Measurements from ENCODE around the gene DMXL1. TPM values are rescaled to one million over a fixed set of nuclear protein-coding genes. Genes with fewer than 3 reads are reported as not detected.

The DMXL1 gene
- total and polyA plus RNA-seq, 4 experiments from 2014 or later = 10.3 to 37.9 (median 23.5) TPM

DNA sequence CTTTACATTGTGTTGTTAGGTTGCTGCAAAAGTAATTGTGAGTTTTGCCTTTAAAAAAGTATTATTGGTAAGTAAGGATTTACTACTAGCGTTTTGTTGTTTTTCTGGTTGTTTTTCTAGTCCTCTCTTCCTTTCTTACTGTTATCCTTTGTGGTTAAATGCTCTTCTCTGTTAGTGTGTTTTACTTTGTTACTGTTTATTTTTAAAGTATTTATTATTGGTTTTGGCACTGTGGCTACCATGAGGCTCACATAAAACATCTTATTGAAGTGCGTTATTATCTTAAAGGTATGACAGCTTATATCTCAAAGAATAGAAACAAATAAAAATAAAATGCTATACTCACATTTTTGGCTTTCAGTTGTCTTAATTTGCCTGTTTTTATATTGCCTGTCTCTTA lies 17.6 kb downstream of the DMXL1 start:
- Histone ChIP-seq H3K4me1 (ENCODE audit: insufficient read depth, low read length) (no peaks in the 10 kb centered on the region), H3K27ac (ENCODE audit: low read depth, low read length) (no peak overlapping the region), H3K36me3 (ENCODE audit: insufficient read depth, low read length) (no peaks in the 10 kb centered on the region), H3K9me3 (ENCODE audit: control insufficient read depth in 1 of 2, low read length in 2 of 2) (no peaks in the 10 kb centered on the region), H3K4me3 (ENCODE audit: low read length in 2 of 2) (no peak overlapping the region), H3K27me3 (ENCODE audit: insufficient read depth, low read length) (no peaks in the 10 kb centered on the region)
- peak overlapping the region in 1 of 7 donors; percentile 71 for H3K27ac Mint-ChIP-seq
- H3K4me1 Mint-ChIP-seq = peaks cover 20 to 31% (median 26%) of the 10 kb centered on the region in 4 donors
- peaks cover 22 to 40% of the 10 kb centered on the region in 2 donors for H3K36me3 Mint-ChIP-seq
- ChIA-PET CTCF (ENCODE audit: partially characterized antibody) (interaction anchor here (0.6 to 1.4 kb wide), 2 partner anchors 10 to 323 kb away, joined by 3 read pairs; no protein-coding TSS in a partner anchor), POLR2A (ENCODE audit: partially characterized antibody) (no interaction called here)
- H3K9me3 Mint-ChIP-seq = peaks cover 0 to 31% (median 12%) of the 10 kb centered on the region in 8 donors
- no peak overlapping the region for H3K4me3 Mint-ChIP-seq
- intact Hi-C loops (cut with micrococcal nuclease) = no loop called here
- no peak for DNase-seq
- no peaks in the 10 kb centered on the region for H3K27me3 Mint-ChIP-seq

DNA sequence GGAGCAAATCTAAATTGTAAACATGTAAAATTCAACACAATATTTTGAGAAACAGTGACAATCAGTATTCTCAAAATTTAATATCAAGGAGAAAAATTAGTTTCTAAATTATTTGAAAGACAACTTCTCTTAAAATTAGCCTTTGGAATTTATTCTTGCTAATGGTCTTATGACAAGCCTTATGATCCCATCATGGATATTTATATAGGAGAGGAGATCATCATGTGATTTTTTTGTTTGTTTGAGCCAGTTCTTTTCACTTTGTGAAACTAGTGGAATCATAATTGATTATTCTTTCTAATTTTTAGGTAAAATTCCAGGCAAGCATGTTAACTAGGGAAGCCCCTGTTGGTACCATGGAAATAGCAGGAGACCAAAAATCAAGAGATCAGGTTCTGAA lies 24.7 kb downstream of the DMXL1 start:
- peaks cover 12 to 26% (median 18%) of the 10 kb centered on the region in 4 donors for H3K4me1 Mint-ChIP-seq
- H3K4me3 Mint-ChIP-seq = no peak overlapping the region
- intact Hi-C loops (cut with micrococcal nuclease) = no loop called here
- POLR2A ChIA-PET (ENCODE audit: partially characterized antibody) = no interaction called here
- no peaks in the 10 kb centered on the region for H3K27me3 ChIP-seq (ENCODE audit: insufficient read depth, low read length)
- H3K27ac ChIP-seq (ENCODE audit: low read depth, low read length) = no peak overlapping the region
- H3K4me1 ChIP-seq (ENCODE audit: insufficient read depth, low read length) = no peaks in the 10 kb centered on the region
- H3K27ac Mint-ChIP-seq = no peak overlapping the region
- CTCF ChIA-PET (ENCODE audit: partially characterized antibody) = no interaction called here
- no peaks in the 10 kb centered on the region for H3K9me3 ChIP-seq (ENCODE audit: control insufficient read depth in 1 of 2, low read length in 2 of 2)
- H3K9me3 Mint-ChIP-seq = peaks cover 0 to 9% (median 6%) of the 10 kb centered on the region in 8 donors
- H3K4me3 ChIP-seq (ENCODE audit: low read length in 2 of 2) = no peak overlapping the region
- DNase-seq = no peak
- H3K36me3 ChIP-seq (ENCODE audit: insufficient read depth, low read length) = no peaks in the 10 kb centered on the region
- H3K36me3 Mint-ChIP-seq = peaks cover 18 to 48% of the 10 kb centered on the region in 2 donors
- no peaks in the 10 kb centered on the region for H3K27me3 Mint-ChIP-seq

DNA sequence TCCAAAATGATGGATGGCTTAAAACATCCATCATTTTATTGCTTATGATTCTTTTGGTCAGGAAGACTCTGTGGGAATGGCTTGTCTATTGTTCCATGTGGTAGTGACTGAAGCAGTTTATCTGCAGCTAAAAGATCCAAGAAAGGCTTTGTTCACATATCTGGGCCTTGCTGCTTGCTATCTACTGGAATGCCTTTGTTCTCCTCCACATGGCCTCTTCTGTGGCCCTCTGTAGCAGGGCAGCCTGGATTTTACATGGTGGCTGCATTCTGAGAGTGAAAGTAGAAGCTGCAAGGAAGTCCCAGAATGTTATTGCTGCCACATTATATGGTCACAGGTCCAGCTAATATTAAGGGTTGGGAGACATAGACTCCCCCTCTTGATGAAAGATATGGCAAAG lies 35.1 kb downstream of the DMXL1 start:
- POLR2A ChIA-PET (ENCODE audit: partially characterized antibody) = no interaction called here

GRCh38 chr5:119112151-119112550 lies 41.3 kb downstream of the DMXL1 start:
- no peaks in the 10 kb centered on the region for H3K27me3 Mint-ChIP-seq
- no peaks in the 10 kb centered on the region for H3K4me1 ChIP-seq (ENCODE audit: insufficient read depth, low read length)
- peaks cover 0 to 1% (median 0%) of the 10 kb centered on the region in 4 donors for H3K4me1 Mint-ChIP-seq
- no peaks in the 10 kb centered on the region for H3K9me3 ChIP-seq (ENCODE audit: control insufficient read depth in 1 of 2, low read length in 2 of 2)
- peaks cover 40 to 53% of the 10 kb centered on the region in 2 donors for H3K36me3 Mint-ChIP-seq
- H3K36me3 ChIP-seq (ENCODE audit: insufficient read depth, low read length) = peaks cover 8% of the 10 kb centered on the region
- DNase-seq = no peak
- peak overlapping the region in 2 of 7 donors; percentile 31 to 36 for H3K27ac Mint-ChIP-seq
- no peak overlapping the region for H3K4me3 Mint-ChIP-seq
- no peak overlapping the region for H3K27ac ChIP-seq (ENCODE audit: low read depth, low read length)
- H3K4me3 ChIP-seq (ENCODE audit: low read length in 2 of 2) = no peak overlapping the region
- intact Hi-C loops (cut with micrococcal nuclease) = no loop called here
- CTCF ChIA-PET (ENCODE audit: partially characterized antibody) = no interaction called here
- POLR2A ChIA-PET (ENCODE audit: partially characterized antibody) = no interaction called here
- H3K9me3 Mint-ChIP-seq = peaks cover 0 to 2% (median 0%) of the 10 kb centered on the region in 8 donors
- no peaks in the 10 kb centered on the region for H3K27me3 ChIP-seq (ENCODE audit: insufficient read depth, low read length)

More for the DNA sequence above, 35.1 kb downstream of the DMXL1 start:
- no peak overlapping the region for H3K4me3 Mint-ChIP-seq
- Histone ChIP-seq H3K27ac (ENCODE audit: low read depth, low read length) (no peak overlapping the region), H3K36me3 (ENCODE audit: insufficient read depth, low read length) (no peaks in the 10 kb centered on the region), H3K9me3 (ENCODE audit: control insufficient read depth in 1 of 2, low read length in 2 of 2) (no peaks in the 10 kb centered on the region), H3K27me3 (ENCODE audit: insufficient read depth, low read length) (no peaks in the 10 kb centered on the region), H3K4me3 (ENCODE audit: low read length in 2 of 2) (no peak overlapping the region), H3K4me1 (ENCODE audit: insufficient read depth, low read length) (no peaks in the 10 kb centered on the region)
- no peaks in the 10 kb centered on the region for H3K27me3 Mint-ChIP-seq
- DNase-seq = no peak
- H3K9me3 Mint-ChIP-seq = no peaks in the 10 kb centered on the region
- H3K4me1 Mint-ChIP-seq = peaks cover 0 to 4% (median 1%) of the 10 kb centered on the region in 4 donors
- H3K36me3 Mint-ChIP-seq = peaks cover 40 to 47% of the 10 kb centered on the region in 2 donors
- CTCF ChIA-PET (ENCODE audit: partially characterized antibody) = no interaction called here
- intact Hi-C loops (cut with micrococcal nuclease) = no loop called here
- peak overlapping the region in 1 of 7 donors; percentile 81 for H3K27ac Mint-ChIP-seq

DNA sequence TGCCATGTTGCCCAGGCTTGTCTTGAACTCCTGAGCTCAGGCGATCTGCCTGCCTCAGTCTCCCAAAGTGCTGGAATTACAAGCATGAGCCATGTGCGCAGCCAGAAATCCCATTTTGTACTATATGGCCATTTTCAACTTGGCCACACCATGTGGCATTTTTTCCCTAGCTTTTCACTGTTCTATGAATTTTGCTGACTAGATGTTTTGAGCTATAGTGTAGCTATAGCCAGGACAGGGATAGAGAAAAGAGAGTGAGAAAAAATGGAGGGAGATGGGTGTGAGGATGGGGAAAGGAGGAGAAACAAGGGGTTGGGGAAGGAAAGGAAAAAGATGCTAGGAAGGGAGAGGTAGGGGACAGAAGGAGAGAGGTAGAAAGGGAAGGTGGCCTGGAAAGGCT lies 46.4 kb downstream of the DMXL1 start:
- intact Hi-C loops (cut with micrococcal nuclease) = no loop called here
- POLR2A ChIA-PET (ENCODE audit: partially characterized antibody) = no interaction called here
- CTCF ChIA-PET (ENCODE audit: partially characterized antibody) = interaction anchor here (1.0 kb wide), 1 partner anchor 129 kb away, joined by 3 read pairs; no protein-coding TSS in a partner anchor
- Histone ChIP-seq H3K4me1 (ENCODE audit: insufficient read depth, low read length) (no peaks in the 10 kb centered on the region), H3K36me3 (ENCODE audit: insufficient read depth, low read length) (peaks cover 8% of the 10 kb centered on the region), H3K9me3 (ENCODE audit: control insufficient read depth in 1 of 2, low read length in 2 of 2) (no peaks in the 10 kb centered on the region), H3K27ac (ENCODE audit: low read depth, low read length) (no peak overlapping the region), H3K27me3 (ENCODE audit: insufficient read depth, low read length) (no peaks in the 10 kb centered on the region), H3K4me3 (ENCODE audit: low read length in 2 of 2) (no peak overlapping the region)
- Mint-ChIP-seq H3K27me3 (no peaks in the 10 kb centered on the region), H3K27ac (peak overlapping the region in 5 of 7 donors; percentile 24 to 86 (median 62)), H3K9me3 (peaks cover 0 to 4% (median 0%) of the 10 kb centered on the region in 8 donors), H3K36me3 (peaks cover 47 to 60% of the 10 kb centered on the region in 2 donors), H3K4me1 (no peaks in the 10 kb centered on the region), H3K4me3 (no peak overlapping the region)
- no peak for DNase-seq

DNA sequence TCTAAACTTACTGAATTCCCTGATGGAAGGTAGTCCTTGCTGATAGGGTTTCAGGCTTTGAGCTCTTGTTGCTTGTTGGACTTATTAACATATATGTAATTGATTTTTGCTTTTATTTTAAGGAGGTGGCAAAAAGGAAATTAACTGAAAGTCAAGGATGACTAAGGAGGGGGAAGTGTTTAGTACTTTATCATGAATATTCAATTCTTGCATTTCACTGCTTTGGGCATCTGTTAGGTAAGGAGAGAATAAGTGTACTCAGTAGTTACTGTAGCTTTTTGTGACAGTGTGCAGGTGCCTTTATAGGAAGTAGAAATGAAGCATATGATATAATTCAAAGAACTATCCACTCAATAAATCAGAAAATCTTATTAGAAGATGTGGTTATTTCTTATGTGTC lies 47.1 kb downstream of the DMXL1 start:
- H3K27me3 ChIP-seq (ENCODE audit: insufficient read depth, low read length) = no peaks in the 10 kb centered on the region
- H3K36me3 ChIP-seq (ENCODE audit: insufficient read depth, low read length) = peaks cover 8% of the 10 kb centered on the region
- no peak overlapping the region for H3K4me3 Mint-ChIP-seq
- H3K9me3 Mint-ChIP-seq = peaks cover 0 to 2% (median 0%) of the 10 kb centered on the region in 8 donors
- H3K9me3 ChIP-seq (ENCODE audit: control insufficient read depth in 1 of 2, low read length in 2 of 2) = no peaks in the 10 kb centered on the region
- DNase-seq = no peak
- POLR2A ChIA-PET (ENCODE audit: partially characterized antibody) = no interaction called here
- H3K27me3 Mint-ChIP-seq = no peaks in the 10 kb centered on the region
- peaks cover 45 to 59% of the 10 kb centered on the region in 2 donors for H3K36me3 Mint-ChIP-seq
- no peak overlapping the region for H3K27ac ChIP-seq (ENCODE audit: low read depth, low read length)
- intact Hi-C loops (cut with micrococcal nuclease) = no loop called here
- CTCF ChIA-PET (ENCODE audit: partially characterized antibody) = no interaction called here
- peak overlapping the region in 6 of 7 donors; percentile 15 to 86 (median 38) for H3K27ac Mint-ChIP-seq
- H3K4me1 ChIP-seq (ENCODE audit: insufficient read depth, low read length) = no peaks in the 10 kb centered on the region
- H3K4me1 Mint-ChIP-seq = no peaks in the 10 kb centered on the region
- no peak overlapping the region for H3K4me3 ChIP-seq (ENCODE audit: low read length in 2 of 2)

DNA sequence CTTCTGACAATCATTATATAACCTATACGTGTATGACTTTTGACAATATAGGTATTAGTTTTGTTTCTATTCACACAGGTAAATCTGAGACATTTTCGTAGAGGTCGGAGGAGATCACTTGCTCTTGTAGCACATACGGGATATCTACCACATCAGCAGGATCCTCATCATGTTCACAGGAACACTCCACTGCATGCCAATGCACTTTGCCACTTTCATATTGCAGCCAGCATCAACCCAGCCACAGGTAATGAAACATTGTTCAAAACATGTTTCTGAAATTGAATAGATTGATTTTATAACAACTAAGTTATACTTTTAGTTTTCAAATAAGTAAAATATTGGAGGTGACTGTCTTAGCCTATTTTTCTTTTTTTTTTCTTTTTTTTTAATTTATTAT lies 50.0 kb downstream of the DMXL1 start:
- peaks cover 6% of the 10 kb centered on the region for H3K36me3 ChIP-seq (ENCODE audit: insufficient read depth, low read length)

More for the DNA sequence above, 50.0 kb downstream of the DMXL1 start:
- no peaks in the 10 kb centered on the region for H3K4me1 Mint-ChIP-seq
- no peaks in the 10 kb centered on the region for H3K4me1 ChIP-seq (ENCODE audit: insufficient read depth, low read length)
- ChIA-PET POLR2A (ENCODE audit: partially characterized antibody) (no interaction called here), CTCF (ENCODE audit: partially characterized antibody) (interaction anchor here (0.7 kb wide), 1 partner anchor 291 kb away, joined by 3 read pairs; no protein-coding TSS in a partner anchor)
- H3K4me3 Mint-ChIP-seq = no peak overlapping the region
- H3K9me3 ChIP-seq (ENCODE audit: control insufficient read depth in 1 of 2, low read length in 2 of 2) = no peaks in the 10 kb centered on the region
- intact Hi-C loops (cut with micrococcal nuclease) = no loop called here
- H3K27ac Mint-ChIP-seq = no peak overlapping the region
- H3K4me3 ChIP-seq (ENCODE audit: low read length in 2 of 2) = no peak overlapping the region
- H3K9me3 Mint-ChIP-seq = peaks cover 0 to 2% (median 0%) of the 10 kb centered on the region in 8 donors
- H3K36me3 Mint-ChIP-seq = peaks cover 47 to 55% of the 10 kb centered on the region in 2 donors
- no peak for DNase-seq
- no peaks in the 10 kb centered on the region for H3K27me3 ChIP-seq (ENCODE audit: insufficient read depth, low read length)
- H3K27ac ChIP-seq (ENCODE audit: low read depth, low read length) = no peak overlapping the region
- no peaks in the 10 kb centered on the region for H3K27me3 Mint-ChIP-seq
